Gastroesophageal sphincter (tissue), 4 donors: ENCODE data around the gene FCHSD1. TPM values are rescaled to one million over a fixed set of nuclear protein-coding genes. Genes with fewer than 3 reads are reported as not detected.
"Not testable (repeated sequence)": the region's sequence is repeated elsewhere in the genome, so short reads cannot be mapped to it uniquely, and the experiment has no call there.

Source experiments
- ATAC-seq: fragments of 150-250 bp; one replicate; pipeline ENCODE4 v1.9.1; 2016; ENCODE audit warnings: mild to moderate bottlenecking, moderate library complexity
- H3K27ac ChIP-seq, 4 donors: fragments of 200-600 bp; sonication (generic) in 3 of 4; 1 replicate in 3 of 4; 2 replicates in 1 of 4; pipeline ENCODE4 v1.5.1; 2016 to 2019
- H3K27me3 ChIP-seq: fragments of 200-600 bp; sonication (generic); one replicate; pipeline ENCODE4 v1.5.1; 2019
- H3K36me3 ChIP-seq, 2 donors: fragments of 200-600 bp; sonication (generic); one replicate each; pipeline ENCODE4 v1.5.1; 2019; ENCODE audit warnings: control low read depth in 1 of 2
- H3K4me1 ChIP-seq, 3 donors: fragments of 200-600 bp; sonication (generic); 1 replicate in 2 of 3; 2 replicates in 1 of 3; pipeline ENCODE4 v1.5.1; 2016 to 2019; ENCODE audit warnings: control low read depth in 2 of 3
- H3K4me3 ChIP-seq, 2 donors: fragments of 200-600 bp; sonication (generic); one replicate each; pipeline ENCODE4 v1.5.1; 2019; ENCODE audit warnings: mild to moderate bottlenecking in 1 of 2, moderate library complexity in 1 of 2
- H3K9me3 ChIP-seq, 3 donors: fragments of 200-600 bp; sonication (generic); one replicate each; pipeline ENCODE4 v1.5.1; 2017 to 2019; ENCODE audit warnings: control low read depth in 2 of 3
- EP300 ChIP-seq: sonication (generic); formaldehyde crosslinking; IDR thresholded peaks from one replicate; pipeline ENCODE4 v1.6.1; 2017; ENCODE audit warnings: antibody characterized with exemption, mild to moderate bottlenecking
- POLR2A ChIP-seq, 2 donors: fragments of 450-650 bp; IDR thresholded peaks; one replicate each; pipeline ENCODE4 v1.6.1; 2017; ENCODE audit warnings: antibody characterized with exemption in 2 of 2, mild to moderate bottlenecking in 2 of 2, moderate library complexity in 1 of 2
- POLR2AphosphoS5 ChIP-seq: sonication (generic); formaldehyde crosslinking; IDR thresholded peaks from one replicate; pipeline ENCODE4 v1.6.1; 2017; ENCODE audit warnings: antibody characterized with exemption
- WGBS, 2 donors: methylation state at CpG; one replicate each; pipeline ENCODE4 v1.1.5; 2018; ENCODE audit warnings: low coverage in 1 of 2; 5-methylcytosine and 5-hydroxymethylcytosine counted together
- total RNA-seq, 4 donors: library from RNA; depleted of rRNA; stranded (reverse); fragments of >200 nt; gene quantifications; one replicate each; pipeline ENCODE4 v1.1.0, GENCODE V29; 2016
- TF ChIP-seq, protein P1 (sequence below), 4 experiments: fragments of 200-600 bp in 2 of 4; fragments of 450-650 bp in 2 of 4; sonication (generic) in 1 of 4; IDR thresholded peaks; one replicate each; pipeline ENCODE4 v1.5.1; 2017 to 2019; ENCODE audit warnings: antibody characterized with exemption in 4 of 4, mild to moderate bottlenecking in 2 of 4, moderate library complexity in 2 of 4

FCHSD1 gene
- total RNA-seq, 4 donors from 2014 or later, result 8.2 to 14.8 (median 13.3) TPM

DNA sequence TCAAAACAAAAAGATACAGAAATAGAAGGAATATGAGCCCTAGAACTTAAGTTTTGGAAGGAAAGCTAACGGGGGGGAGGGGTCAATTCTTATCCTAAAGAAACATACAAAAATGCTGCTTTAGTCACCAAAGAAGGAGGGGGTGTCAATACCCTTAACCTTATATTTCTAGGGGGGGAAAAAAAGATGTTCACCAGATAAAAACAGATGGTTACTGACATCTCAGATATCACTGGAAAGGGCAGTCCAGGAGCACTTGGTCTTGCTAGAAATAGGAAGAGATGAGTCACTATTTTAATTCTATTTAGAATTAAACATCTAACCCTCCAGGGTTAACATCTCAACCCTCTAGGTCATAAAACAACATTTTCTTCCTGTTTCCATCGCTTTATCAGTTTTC, 34.1 kb downstream of the FCHSD1 start:
- peaks cover 0 to 21% of the 10 kb centered on the region in 2 donors for H3K36me3 ChIP-seq
- H3K4me3 ChIP-seq, result peak overlapping the region in 1 of 2 donors; percentile 98
- H3K27ac ChIP-seq, result peak overlapping the region; percentile 77 to 96 (median 89)
- 27 to 48% methylated on average over 2 of the region's 2 CpGs for WGBS, 2 donors
- H3K4me1 ChIP-seq, result peaks cover 0 to 49% (median 4%) of the 10 kb centered on the region in 3 donors
- no peaks in the 10 kb centered on the region for H3K27me3 ChIP-seq
- TF ChIP-seq POLR2A (IDR thresholded peaks at IDR 0.05), result no peak
- TF ChIP-seq POLR2AphosphoS5, result no peak
- TF ChIP-seq, protein P1, sequence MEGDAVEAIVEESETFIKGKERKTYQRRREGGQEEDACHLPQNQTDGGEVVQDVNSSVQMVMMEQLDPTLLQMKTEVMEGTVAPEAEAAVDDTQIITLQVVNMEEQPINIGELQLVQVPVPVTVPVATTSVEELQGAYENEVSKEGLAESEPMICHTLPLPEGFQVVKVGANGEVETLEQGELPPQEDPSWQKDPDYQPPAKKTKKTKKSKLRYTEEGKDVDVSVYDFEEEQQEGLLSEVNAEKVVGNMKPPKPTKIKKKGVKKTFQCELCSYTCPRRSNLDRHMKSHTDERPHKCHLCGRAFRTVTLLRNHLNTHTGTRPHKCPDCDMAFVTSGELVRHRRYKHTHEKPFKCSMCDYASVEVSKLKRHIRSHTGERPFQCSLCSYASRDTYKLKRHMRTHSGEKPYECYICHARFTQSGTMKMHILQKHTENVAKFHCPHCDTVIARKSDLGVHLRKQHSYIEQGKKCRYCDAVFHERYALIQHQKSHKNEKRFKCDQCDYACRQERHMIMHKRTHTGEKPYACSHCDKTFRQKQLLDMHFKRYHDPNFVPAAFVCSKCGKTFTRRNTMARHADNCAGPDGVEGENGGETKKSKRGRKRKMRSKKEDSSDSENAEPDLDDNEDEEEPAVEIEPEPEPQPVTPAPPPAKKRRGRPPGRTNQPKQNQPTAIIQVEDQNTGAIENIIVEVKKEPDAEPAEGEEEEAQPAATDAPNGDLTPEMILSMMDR (IDR thresholded peaks at IDR 0.05), result no peak
- no peak for TF ChIP-seq EP300
- H3K9me3 ChIP-seq, result no peaks in the 10 kb centered on the region
- ATAC-seq, result no peak

DNA sequence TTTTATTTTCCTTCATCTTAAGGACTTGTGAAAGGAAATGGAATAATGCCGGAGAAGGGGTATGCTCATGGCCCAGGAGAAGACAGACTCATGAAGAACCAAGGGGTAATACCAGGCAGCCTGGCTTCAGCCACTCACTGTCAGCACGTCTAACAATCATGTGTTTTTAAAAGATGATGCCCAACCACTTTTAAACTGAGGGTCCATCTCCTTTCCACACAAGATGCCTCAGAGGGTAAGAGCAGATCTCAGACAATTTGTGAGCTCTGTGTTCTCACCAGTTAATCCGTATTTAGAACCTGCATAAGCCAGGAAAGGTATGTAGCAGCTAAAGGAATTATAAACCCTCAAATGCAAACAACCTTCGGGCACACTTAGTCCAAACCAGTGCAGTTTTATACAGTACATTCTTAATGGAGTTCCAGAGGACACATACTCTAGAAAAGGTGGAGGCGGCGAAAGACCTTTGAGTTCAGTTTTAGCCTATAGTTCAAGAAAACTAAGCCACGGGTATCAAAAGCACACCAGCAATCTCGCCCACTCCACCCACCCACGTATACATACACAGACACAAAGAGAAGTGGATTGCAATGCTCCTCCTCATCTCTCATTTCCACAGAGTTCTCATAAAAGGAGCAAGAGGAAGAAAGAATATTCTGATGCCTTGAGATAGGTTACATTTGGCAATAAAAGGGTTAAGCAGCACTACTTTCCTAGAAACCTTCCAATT, 35.1 kb downstream of the FCHSD1 start:
- Histone ChIP-seq H3K4me3 (no peak overlapping the region), H3K9me3 (no peaks in the 10 kb centered on the region), H3K4me1 (peaks cover 0 to 49% (median 4%) of the 10 kb centered on the region in 3 donors), H3K36me3 (peaks cover 0 to 11% of the 10 kb centered on the region in 2 donors), H3K27ac (no peak overlapping the region), H3K27me3 (no peaks in the 10 kb centered on the region)
- TF ChIP-seq POLR2A (IDR thresholded peaks at IDR 0.05) (no peak), POLR2AphosphoS5 (no peak), EP300 (no peak)
- TF ChIP-seq, protein P1 (IDR thresholded peaks at IDR 0.05), result no peak
- WGBS, 2 donors, result 68 to 72% methylated on average over 8 of the region's 9 CpGs
- no peak for ATAC-seq

DNA sequence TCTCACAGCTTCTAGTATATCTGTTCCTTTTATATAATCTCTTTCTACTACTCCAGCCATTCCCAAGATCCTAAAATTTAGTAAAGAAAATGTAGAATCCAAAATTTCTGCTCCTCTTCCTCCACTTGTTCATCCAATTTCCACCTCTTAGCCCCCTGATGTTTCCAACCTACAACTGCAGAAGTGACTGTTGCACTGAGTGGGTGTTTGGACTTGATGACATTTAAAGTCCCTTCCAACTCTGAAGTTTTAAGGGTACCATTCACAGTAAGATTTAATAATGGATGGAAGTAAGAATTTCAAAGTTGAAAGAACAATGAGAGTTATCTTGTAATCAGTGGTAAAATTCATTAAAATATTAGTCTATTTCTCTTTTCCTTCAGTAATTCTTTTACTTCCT, 37.9 kb downstream of the FCHSD1 start:
- Histone ChIP-seq H3K36me3 (no peaks in the 10 kb centered on the region), H3K9me3 (no peaks in the 10 kb centered on the region), H3K4me1 (peaks cover 0 to 42% (median 4%) of the 10 kb centered on the region in 3 donors), H3K4me3 (no peak overlapping the region), H3K27ac (no peak overlapping the region), H3K27me3 (no peaks in the 10 kb centered on the region)
- no peak for ATAC-seq
- TF ChIP-seq POLR2A (IDR thresholded peaks at IDR 0.05) (no peak), EP300 (no peak), POLR2AphosphoS5 (no peak)
- TF ChIP-seq, protein P1 (IDR thresholded peaks at IDR 0.05), result no peak

DNA sequence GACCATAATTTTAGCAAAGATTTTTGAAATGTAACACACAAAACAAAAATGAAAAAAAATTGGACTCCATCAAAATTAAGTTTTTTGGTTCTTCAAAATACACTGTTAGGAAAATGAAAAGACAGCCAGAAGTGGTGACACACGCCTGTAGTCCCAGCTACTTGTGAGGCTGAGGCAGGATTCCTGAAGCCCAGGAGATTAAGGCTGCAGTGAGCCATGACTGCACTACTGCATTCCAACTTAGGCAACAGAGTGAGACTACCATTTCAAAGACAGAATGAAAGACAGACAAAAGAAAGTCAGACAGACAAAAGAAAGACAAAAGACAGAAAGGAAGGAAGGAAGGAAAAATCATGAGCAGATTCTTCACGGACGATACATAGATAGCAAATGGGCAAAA, 39.9 kb downstream of the FCHSD1 start:
- H3K36me3 ChIP-seq, result no peaks in the 10 kb centered on the region
- ATAC-seq, result no peak
- peaks cover 0 to 25% (median 2%) of the 10 kb centered on the region in 3 donors for H3K4me1 ChIP-seq
- no peaks in the 10 kb centered on the region for H3K9me3 ChIP-seq
- no peak overlapping the region for H3K4me3 ChIP-seq
- H3K27ac ChIP-seq, result no peak overlapping the region
- no peaks in the 10 kb centered on the region for H3K27me3 ChIP-seq
- 97 to 100% methylated on average over 1 to 3 of the region's 3 CpGs for WGBS, 2 donors
- TF ChIP-seq, protein P1 (IDR thresholded peaks at IDR 0.05), result no peak
- no peak for TF ChIP-seq EP300
- no peak for TF ChIP-seq POLR2AphosphoS5
- TF ChIP-seq POLR2A (IDR thresholded peaks at IDR 0.05), result no peak

DNA sequence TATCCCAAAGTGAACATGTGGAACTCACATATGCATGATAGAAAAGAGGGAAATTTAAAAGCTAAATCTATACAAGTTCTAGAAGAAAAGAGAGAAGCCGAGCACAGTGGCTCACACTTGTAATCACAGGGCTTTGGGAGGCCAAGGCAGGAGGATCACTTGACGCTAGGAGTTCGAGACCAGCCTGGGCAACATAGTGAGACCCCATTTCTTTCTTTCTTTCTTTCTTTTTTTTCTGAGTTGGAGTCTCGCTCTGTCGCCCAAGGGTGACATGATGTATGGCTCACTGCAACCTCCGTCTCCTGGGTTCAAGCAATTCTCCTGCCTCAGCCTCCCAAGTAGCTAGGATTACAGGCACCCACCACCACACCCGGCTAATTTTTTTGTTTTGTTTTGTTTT, 41.3 kb downstream of the FCHSD1 start:
- not testable (repeated sequence) for ATAC-seq, H3K9me3 ChIP-seq, H3K27me3 ChIP-seq, H3K36me3 ChIP-seq, H3K27ac ChIP-seq, H3K4me3 ChIP-seq
- peaks cover 0 to 29% (median 5%) of the 10 kb centered on the region in 3 donors for H3K4me1 ChIP-seq
- 95 to 98% methylated on average over 5 of the region's 7 CpGs for WGBS, 2 donors
